ENCODE measurements around the gene DISC1.

The DISC1 gene

DNA sequence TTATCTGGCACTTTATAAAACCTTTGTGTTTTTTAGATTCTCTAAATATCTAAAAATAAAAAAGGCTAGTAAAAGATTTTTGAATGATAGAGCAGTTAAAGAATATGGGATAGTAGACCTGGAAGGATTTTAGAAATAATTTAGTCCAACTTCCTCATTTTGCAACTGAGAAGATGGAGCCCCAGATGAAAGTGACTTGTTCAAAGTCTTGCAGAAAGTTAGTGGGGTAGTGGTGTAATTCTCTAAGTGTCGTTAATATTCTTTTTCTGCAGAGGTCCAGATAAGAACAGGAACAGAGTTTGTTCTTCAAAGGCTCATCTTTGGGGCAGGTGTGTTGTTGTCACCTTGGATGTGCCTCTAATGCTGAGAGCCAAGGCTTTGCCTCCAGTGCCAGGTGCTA is 159.5 kb downstream of the DISC1 start:
- Histone ChIP-seq H3K36me3 (ENCODE audit: low read depth) (no peaks in the 10 kb centered on the region), H3K4me3 (ENCODE audit: severe bottlenecking) (no peak overlapping the region), H3K27me3 (ENCODE audit: insufficient read depth, poor library complexity, severe bottlenecking) (no peaks in the 10 kb centered on the region), H3K9me3 (ENCODE audit: severe bottlenecking) (no peaks in the 10 kb centered on the region), H3K27ac (ENCODE audit: poor library complexity, severe bottlenecking) (no peak overlapping the region), H3K4me1 (ENCODE audit: insufficient read depth, poor library complexity, severe bottlenecking) (peaks cover 7% of the 10 kb centered on the region)
- ATAC-seq (ENCODE audit: low read depth) (no peak), DNase-seq (ENCODE audit: low spot score) (no peak)
- TF ChIP-seq CTCF (IDR thresholded peaks at IDR 0.05; ENCODE audit: poor library complexity, severe bottlenecking), result no peak

GRCh38 chr1:231792634-231793033 is 166.0 kb downstream of the DISC1 start:
- DNase-seq (ENCODE audit: low spot score) (no peak), ATAC-seq (ENCODE audit: low read depth) (no peak)
- Histone ChIP-seq H3K36me3 (ENCODE audit: low read depth) (no peaks in the 10 kb centered on the region), H3K4me1 (ENCODE audit: insufficient read depth, poor library complexity, severe bottlenecking) (no peaks in the 10 kb centered on the region), H3K4me3 (ENCODE audit: severe bottlenecking) (no peak overlapping the region), H3K27ac (ENCODE audit: poor library complexity, severe bottlenecking) (no peak overlapping the region), H3K27me3 (ENCODE audit: insufficient read depth, poor library complexity, severe bottlenecking) (no peaks in the 10 kb centered on the region), H3K9me3 (ENCODE audit: severe bottlenecking) (no peaks in the 10 kb centered on the region)
- no peak for TF ChIP-seq CTCF (IDR thresholded peaks at IDR 0.05; ENCODE audit: poor library complexity, severe bottlenecking)

DNA sequence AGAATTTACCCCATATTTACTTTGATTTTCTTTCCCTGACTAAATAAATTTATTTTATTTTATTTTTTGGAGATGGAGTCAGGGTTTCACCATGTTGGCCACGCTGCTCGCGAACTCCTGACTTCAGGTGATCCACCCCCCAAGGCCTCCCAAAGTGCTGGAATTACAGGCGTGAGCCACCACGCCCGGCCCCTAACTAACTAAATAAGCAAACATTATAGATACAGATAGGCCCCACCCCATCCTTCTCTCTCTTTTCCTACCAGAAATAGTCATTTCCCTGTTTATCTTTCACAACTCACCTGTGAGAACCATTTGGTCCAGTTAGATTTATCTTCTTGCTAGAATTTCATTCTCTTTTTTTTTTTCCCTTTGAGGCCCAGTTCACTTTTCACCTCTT is 167.3 kb downstream of the DISC1 start:
- H3K9me3 ChIP-seq (ENCODE audit: severe bottlenecking), result no peaks in the 10 kb centered on the region
- no peak for TF ChIP-seq CTCF (IDR thresholded peaks at IDR 0.05; ENCODE audit: poor library complexity, severe bottlenecking)
- DNase-seq (ENCODE audit: low spot score) (no peak), ATAC-seq (ENCODE audit: low read depth) (no peak)
- H3K27me3 ChIP-seq (ENCODE audit: insufficient read depth, poor library complexity, severe bottlenecking), result no peaks in the 10 kb centered on the region
- H3K4me1 ChIP-seq (ENCODE audit: insufficient read depth, poor library complexity, severe bottlenecking), result no peaks in the 10 kb centered on the region
- no peaks in the 10 kb centered on the region for H3K36me3 ChIP-seq (ENCODE audit: low read depth)
- no peak overlapping the region for H3K27ac ChIP-seq (ENCODE audit: poor library complexity, severe bottlenecking)
- H3K4me3 ChIP-seq (ENCODE audit: severe bottlenecking), result no peak overlapping the region

DNA sequence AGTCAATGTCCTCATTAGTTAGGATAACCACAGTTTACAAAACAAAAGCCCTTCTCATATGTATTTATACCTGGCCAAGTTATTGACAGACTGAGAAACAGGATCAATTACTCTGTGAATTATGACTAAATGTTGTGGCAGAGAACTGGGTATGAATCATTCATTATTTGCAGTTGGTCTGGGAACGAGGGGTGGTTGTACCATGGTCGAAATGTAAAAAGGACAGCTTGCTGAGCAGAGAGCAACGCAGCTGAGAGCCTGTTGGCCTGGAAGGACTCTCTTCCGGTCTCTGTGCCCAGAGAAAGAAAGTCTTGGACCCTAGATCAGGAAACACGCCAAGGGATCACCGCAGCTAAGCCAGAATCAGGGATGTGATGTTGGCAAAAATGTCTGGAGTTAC is 169.6 kb downstream of the DISC1 start:
- no peaks in the 10 kb centered on the region for H3K9me3 ChIP-seq (ENCODE audit: severe bottlenecking)
- TF ChIP-seq CTCF (IDR thresholded peaks at IDR 0.05; ENCODE audit: poor library complexity, severe bottlenecking), result no peak
- no peak overlapping the region for H3K4me3 ChIP-seq (ENCODE audit: severe bottlenecking)
- no peak for DNase-seq (ENCODE audit: low spot score)
- no peak overlapping the region for H3K27ac ChIP-seq (ENCODE audit: poor library complexity, severe bottlenecking)
- H3K36me3 ChIP-seq (ENCODE audit: low read depth), result no peaks in the 10 kb centered on the region
- no peaks in the 10 kb centered on the region for H3K27me3 ChIP-seq (ENCODE audit: insufficient read depth, poor library complexity, severe bottlenecking)
- ATAC-seq (ENCODE audit: low read depth), result no peak
- H3K4me1 ChIP-seq (ENCODE audit: insufficient read depth, poor library complexity, severe bottlenecking), result peaks cover 8% of the 10 kb centered on the region

- no peaks in the 10 kb centered on the region for H3K27me3 ChIP-seq (ENCODE audit: insufficient read depth, poor library complexity, severe bottlenecking)
- DNase-seq (ENCODE audit: low spot score) (no peak), ATAC-seq (ENCODE audit: low read depth) (no peak)
- TF ChIP-seq CTCF (IDR thresholded peaks at IDR 0.05; ENCODE audit: poor library complexity, severe bottlenecking), result no peak
- H3K4me3 ChIP-seq (ENCODE audit: severe bottlenecking), result no peak overlapping the region
- H3K36me3 ChIP-seq (ENCODE audit: low read depth), result no peaks in the 10 kb centered on the region
- H3K27ac ChIP-seq (ENCODE audit: poor library complexity, severe bottlenecking), result peak overlapping the region; percentile 51
- H3K4me1 ChIP-seq (ENCODE audit: insufficient read depth, poor library complexity, severe bottlenecking), result peaks cover 8% of the 10 kb centered on the region
- no peaks in the 10 kb centered on the region for H3K9me3 ChIP-seq (ENCODE audit: severe bottlenecking)
Observed at GRCh38 chr1:231799363-231799986, 172.9 kb downstream of the DISC1 start.

Measured in RWPE2 (cell line).